ENCODE results near the gene ZFP92.

The ZFP92 gene

DNA sequence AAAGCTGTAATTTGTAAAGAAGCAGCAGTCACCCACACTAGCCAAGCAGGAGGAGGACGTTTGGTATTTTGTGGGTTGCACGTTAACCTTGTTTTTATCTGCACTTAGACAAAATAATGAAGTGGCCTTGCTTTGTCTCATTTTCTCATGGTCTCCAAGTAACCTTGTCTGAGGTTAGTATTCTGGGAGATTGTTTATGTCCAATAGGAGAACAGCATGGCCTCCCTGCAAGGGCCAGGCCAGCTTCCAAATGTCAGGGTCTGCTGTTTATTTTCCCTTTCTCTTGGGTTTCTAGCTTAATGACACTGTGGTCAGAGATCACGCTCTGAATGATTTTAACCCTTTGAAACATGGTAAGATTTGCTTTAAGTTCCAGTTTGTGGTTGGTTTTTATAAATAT is 40.0 kb upstream of the ZFP92 start:
- TF ChIP-seq, protein P1, sequence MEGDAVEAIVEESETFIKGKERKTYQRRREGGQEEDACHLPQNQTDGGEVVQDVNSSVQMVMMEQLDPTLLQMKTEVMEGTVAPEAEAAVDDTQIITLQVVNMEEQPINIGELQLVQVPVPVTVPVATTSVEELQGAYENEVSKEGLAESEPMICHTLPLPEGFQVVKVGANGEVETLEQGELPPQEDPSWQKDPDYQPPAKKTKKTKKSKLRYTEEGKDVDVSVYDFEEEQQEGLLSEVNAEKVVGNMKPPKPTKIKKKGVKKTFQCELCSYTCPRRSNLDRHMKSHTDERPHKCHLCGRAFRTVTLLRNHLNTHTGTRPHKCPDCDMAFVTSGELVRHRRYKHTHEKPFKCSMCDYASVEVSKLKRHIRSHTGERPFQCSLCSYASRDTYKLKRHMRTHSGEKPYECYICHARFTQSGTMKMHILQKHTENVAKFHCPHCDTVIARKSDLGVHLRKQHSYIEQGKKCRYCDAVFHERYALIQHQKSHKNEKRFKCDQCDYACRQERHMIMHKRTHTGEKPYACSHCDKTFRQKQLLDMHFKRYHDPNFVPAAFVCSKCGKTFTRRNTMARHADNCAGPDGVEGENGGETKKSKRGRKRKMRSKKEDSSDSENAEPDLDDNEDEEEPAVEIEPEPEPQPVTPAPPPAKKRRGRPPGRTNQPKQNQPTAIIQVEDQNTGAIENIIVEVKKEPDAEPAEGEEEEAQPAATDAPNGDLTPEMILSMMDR (IDR thresholded peaks at IDR 0.05) = no peak
- no peak for DNase-seq (ENCODE audit: low spot score)
- H3K27ac ChIP-seq = no peak overlapping the region

DNA sequence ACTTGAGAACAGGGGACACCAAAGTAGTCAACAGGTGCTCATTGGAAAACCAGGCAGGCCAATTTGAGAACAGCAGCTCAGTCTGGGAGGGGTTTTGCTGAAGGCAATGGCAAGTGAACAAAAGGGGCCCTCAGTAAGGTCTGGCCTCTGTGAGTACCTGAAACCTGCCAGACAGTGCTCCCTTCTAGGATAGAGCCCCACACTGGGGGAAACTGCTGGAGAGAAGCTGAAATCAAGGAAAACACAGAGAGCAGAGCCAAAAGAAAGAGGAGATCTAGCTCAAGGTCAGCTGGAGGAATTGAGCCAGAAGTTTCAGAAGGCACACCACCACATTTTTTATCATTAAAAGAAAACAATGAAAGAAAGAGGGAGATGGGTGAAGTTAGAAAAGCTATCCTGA is 38.3 kb upstream of the ZFP92 start:
- H3K27ac ChIP-seq = no peak overlapping the region
- no peak overlapping the region for H3K4me3 ChIP-seq
- TF ChIP-seq, protein P1 (IDR thresholded peaks at IDR 0.05) = no peak
- DNase-seq (ENCODE audit: low spot score) = peak; percentile 22

More for the DNA sequence above, 40.0 kb upstream of the ZFP92 start:
- H3K4me3 ChIP-seq = no peak overlapping the region

DNA sequence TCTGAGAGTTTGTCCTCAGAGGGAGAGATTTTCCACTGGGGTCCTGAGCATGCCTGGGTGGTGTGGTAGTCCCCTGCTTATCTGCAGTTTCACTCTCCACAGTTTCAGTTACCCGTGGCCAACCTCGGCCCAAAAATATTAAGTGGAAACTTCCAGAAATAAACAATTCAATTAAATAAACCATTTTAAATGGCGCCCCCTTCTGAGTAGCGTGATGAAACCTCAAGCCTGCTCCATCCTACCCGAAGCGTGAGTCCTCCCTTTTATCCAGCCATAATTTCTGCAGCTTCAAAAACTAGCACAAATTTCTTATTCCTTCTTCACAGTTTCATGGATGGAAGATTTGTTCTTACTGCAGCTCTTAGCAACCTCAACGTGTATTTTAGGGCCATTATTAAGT is 36.8 kb upstream of the ZFP92 start:
- no peak overlapping the region for H3K4me3 ChIP-seq
- peak; percentile 17 for DNase-seq (ENCODE audit: low spot score)
- no peak overlapping the region for H3K27ac ChIP-seq
- TF ChIP-seq, protein P1 (IDR thresholded peaks at IDR 0.05) = no peak

DNA sequence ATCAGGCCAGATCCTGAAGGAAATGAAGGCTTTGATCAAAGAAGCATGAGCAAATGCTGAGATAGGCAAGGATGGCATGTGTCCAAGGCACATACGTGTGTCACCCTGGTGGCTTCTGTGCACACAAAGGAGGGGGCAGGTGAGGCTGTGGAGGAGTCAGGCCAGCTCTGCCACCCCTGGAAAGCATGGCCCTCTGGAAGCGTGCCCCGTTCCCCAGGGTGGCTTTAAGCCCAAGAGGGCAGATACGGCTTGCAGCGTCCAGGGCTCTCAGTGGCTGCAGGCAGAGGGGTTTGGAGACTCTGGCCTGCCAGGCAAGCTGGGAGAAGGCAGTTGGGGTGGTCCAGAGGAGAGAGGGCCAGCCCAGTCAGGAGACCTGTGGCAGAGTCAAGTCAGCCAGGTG is 35.7 kb upstream of the ZFP92 start:
- DNase-seq (ENCODE audit: low spot score) = no peak
- no peak overlapping the region for H3K27ac ChIP-seq
- TF ChIP-seq, protein P1 (IDR thresholded peaks at IDR 0.05) = no peak
- H3K4me3 ChIP-seq = no peak overlapping the region

DNA sequence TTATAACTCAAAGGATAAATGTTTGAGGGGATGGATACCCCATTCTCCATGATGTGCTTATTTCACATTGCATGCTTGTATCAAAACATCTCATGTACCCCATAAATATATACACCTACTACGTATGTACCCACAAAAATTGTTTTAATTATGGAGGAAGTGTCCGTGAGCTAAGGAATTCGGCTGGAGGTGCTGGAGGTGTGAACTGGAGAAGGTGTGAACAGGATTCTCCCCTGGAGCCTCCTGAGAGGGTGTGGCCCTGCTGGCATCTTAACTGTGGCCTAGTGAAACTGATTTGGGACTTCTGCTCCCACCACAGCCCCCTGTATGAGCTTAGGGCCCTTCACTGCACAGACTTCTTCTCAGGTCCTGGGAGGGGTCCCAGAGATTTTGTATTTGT is 33.5 kb upstream of the ZFP92 start:
- TF ChIP-seq, protein P1 (IDR thresholded peaks at IDR 0.05) = no peak
- DNase-seq (ENCODE audit: low spot score) = no peak
- H3K4me3 ChIP-seq = no peak overlapping the region
- no peak overlapping the region for H3K27ac ChIP-seq

DNA sequence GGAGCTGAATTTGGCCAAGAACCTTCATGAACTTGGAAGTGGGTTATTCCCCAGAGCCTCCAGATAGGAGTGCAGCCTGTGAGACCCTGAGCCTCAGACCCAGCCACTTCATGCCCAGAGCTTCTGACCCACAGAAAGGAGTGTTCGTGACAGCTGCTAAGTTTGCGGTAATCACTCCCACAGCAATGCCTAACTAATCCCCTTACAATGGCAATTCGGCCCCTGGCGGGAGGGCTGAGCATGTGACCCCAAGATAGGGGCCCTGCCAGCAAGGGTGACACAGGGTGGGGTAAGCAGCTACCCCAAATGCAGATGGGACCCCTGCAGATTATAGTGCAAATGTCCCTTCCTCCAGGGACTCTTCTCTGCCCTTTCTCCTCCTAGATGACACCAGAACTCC is 32.7 kb upstream of the ZFP92 start:
- no peak for DNase-seq (ENCODE audit: low spot score)
- TF ChIP-seq, protein P1 (IDR thresholded peaks at IDR 0.05) = no peak
- no peak overlapping the region for H3K27ac ChIP-seq
- no peak overlapping the region for H3K4me3 ChIP-seq

DNA sequence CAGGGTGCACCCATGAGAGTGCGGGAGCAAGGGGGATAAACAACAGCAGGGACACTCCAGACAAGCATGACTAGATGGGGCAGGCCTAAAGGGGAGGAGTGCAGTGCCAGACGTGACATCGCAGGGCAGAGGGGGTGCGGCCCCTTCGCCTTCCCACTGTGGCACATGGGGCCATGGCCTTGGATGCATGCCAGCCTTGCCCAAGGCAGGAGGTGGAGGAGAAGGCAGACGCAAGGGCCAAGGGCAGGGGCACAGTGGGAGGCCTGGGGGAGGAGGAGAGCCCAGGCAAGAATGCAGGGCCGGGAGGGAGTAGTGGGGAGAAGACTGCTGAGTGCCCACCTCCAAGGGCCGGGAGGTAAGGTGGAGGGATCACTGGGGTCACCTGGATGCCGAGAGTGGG is 31.8 kb upstream of the ZFP92 start:
- DNase-seq (ENCODE audit: low spot score) = peak; percentile 43
- TF ChIP-seq, protein P1 (IDR thresholded peaks at IDR 0.05) = no peak
- H3K27ac ChIP-seq = no peak overlapping the region
- H3K4me3 ChIP-seq = no peak overlapping the region
